PC-9 (cell line): Measurements from ENCODE around the gene DSCAML1.

Experiments
- EZH2 ChIP-seq: fragments of 200-600 bp; sonication (generic); IDR thresholded peaks from 2 replicates; pipeline ENCODE4 v1.8.0; 2017; ENCODE audit warnings: antibody characterized with exemption, low read depth
- TF ChIP-seq, protein P1 (sequence below): fragments of 200-600 bp; sonication (generic); conservative IDR thresholded peaks from 2 replicates; pipeline ENCODE4 v1.6.1; 2017; ENCODE audit warnings: mixed run types, antibody characterized with exemption, mild to moderate bottlenecking, moderate library complexity

DNA sequence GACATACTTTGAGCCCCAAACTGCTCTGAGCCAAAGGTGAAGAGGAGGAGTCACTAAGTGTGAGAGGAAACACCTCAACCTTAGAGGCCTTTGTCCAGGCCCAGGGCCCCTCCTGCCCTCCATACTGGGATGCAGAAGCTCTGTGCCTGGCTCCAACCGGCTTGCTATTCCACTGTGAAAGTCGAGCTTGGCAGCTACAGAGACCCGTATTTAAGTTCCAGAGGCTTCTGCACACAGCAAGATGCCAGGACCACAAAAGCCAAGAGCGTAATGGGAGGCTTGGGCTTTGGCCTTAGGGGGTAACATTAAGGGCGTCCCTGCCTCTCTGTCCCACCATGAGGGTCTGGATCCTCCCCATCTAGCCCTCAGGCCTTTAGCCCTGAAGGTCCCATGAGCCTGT is 31.9 kb downstream of the DSCAML1 start:
- TF ChIP-seq, protein P1, sequence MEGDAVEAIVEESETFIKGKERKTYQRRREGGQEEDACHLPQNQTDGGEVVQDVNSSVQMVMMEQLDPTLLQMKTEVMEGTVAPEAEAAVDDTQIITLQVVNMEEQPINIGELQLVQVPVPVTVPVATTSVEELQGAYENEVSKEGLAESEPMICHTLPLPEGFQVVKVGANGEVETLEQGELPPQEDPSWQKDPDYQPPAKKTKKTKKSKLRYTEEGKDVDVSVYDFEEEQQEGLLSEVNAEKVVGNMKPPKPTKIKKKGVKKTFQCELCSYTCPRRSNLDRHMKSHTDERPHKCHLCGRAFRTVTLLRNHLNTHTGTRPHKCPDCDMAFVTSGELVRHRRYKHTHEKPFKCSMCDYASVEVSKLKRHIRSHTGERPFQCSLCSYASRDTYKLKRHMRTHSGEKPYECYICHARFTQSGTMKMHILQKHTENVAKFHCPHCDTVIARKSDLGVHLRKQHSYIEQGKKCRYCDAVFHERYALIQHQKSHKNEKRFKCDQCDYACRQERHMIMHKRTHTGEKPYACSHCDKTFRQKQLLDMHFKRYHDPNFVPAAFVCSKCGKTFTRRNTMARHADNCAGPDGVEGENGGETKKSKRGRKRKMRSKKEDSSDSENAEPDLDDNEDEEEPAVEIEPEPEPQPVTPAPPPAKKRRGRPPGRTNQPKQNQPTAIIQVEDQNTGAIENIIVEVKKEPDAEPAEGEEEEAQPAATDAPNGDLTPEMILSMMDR, result no peak
- no peak for TF ChIP-seq EZH2
